Endodermal cell (in vitro differentiated cells): ENCODE data around the gene RNF144A. TPM values are rescaled to one million over a fixed set of nuclear protein-coding genes. Genes with fewer than 3 reads are reported as not detected.

Experiments used
- DNase-seq: peaks from one replicate; pipeline ENCODE4 v3.0.0-alpha.2; 2017
- H3K27ac ChIP-seq: 2 replicates; pipeline ENCODE4 v1.5.1; 2013; ENCODE audit warnings: mild to moderate bottlenecking, low read depth, low read length, moderate library complexity
- H3K27me3 ChIP-seq: 2 replicates; pipeline ENCODE4 v1.6.1; 2013; ENCODE audit warnings: mild to moderate bottlenecking, low read length, moderate library complexity; ENCODE audit not compliant: insufficient read depth, control insufficient read depth, poor library complexity, severe bottlenecking
- H3K36me3 ChIP-seq: 2 replicates; pipeline ENCODE4 v1.7.0; 2013; ENCODE audit warnings: mild to moderate bottlenecking, low read length, moderate library complexity; ENCODE audit not compliant: control insufficient read depth, insufficient read depth
- H3K4me1 ChIP-seq: one replicate; pipeline ENCODE4 v1.7.0; 2013; ENCODE audit warnings: low read length; ENCODE audit not compliant: control insufficient read depth, insufficient read depth
- H3K4me3 ChIP-seq: 2 replicates; pipeline ENCODE4 v1.5.1; 2013; ENCODE audit warnings: mild to moderate bottlenecking, low read length, moderate library complexity
- H3K9ac ChIP-seq: 2 replicates; pipeline ENCODE4 v1.6.1; 2013; ENCODE audit warnings: mild to moderate bottlenecking, low read length, moderate library complexity; ENCODE audit not compliant: poor library complexity, severe bottlenecking; ENCODE audit errors: extremely low read depth
- H3K9me3 ChIP-seq: 2 replicates; pipeline ENCODE4 v1.6.1; 2013; ENCODE audit warnings: mild to moderate bottlenecking, low read length, moderate library complexity; ENCODE audit not compliant: control insufficient read depth
- H3K27ac Mint-ChIP-seq: 2 replicates; pipeline ENCODE4 v1.8.0; 2020; ENCODE audit warnings: mixed read lengths
- H3K27me3 Mint-ChIP-seq: 2 replicates; pipeline ENCODE4 v1.8.0; 2021; ENCODE audit warnings: mild to moderate bottlenecking, mixed read lengths; ENCODE audit not compliant: insufficient read depth
- H3K36me3 Mint-ChIP-seq: 2 replicates; pipeline ENCODE4 v1.8.0; 2020; ENCODE audit warnings: low read depth, mixed read lengths
- H3K4me1 Mint-ChIP-seq: 2 replicates; pipeline ENCODE4 v1.8.0; 2020; ENCODE audit warnings: mixed read lengths
- H3K4me3 Mint-ChIP-seq: 2 replicates; pipeline ENCODE4 v1.8.0; 2020; ENCODE audit warnings: mild to moderate bottlenecking, moderate library complexity, mixed read lengths
- H3K9me3 Mint-ChIP-seq: 2 replicates; pipeline ENCODE4 v1.8.0; 2020; ENCODE audit warnings: mild to moderate bottlenecking, mixed read lengths
- WGBS, 2 experiments: methylation state at CpG; one replicate each; pipeline versions ENCODE4 v1.1.5 to v1.1.7; 2013; ENCODE audit warnings: missing lambda C conversion rate in 2 of 2, mixed read lengths in 1 of 2; ENCODE audit not compliant: insufficient coverage in 1 of 2, insufficient read length in 1 of 2; 5-methylcytosine and 5-hydroxymethylcytosine counted together
- total RNA-seq, 2 donors: library from RNA; stranded (reverse); fragmentation: NEBNext Ultra II Directional in 1 of 2; extraction: Animal tissue kit (Norgen Biotek cat#: 25700) in 1 of 2; gene quantifications; 2 replicates in 1 of 2; 3 replicates in 1 of 2; pipeline ENCODE4 v1.2.1, GENCODE V29; 2021
- TF ChIP-seq, protein P1 (sequence below): fragments of 200-600 bp; sonication (generic); conservative IDR thresholded peaks from 2 replicates; pipeline ENCODE4 v1.5.0; 2021; ENCODE audit warnings: antibody characterized with exemption, mild to moderate bottlenecking

Gene RNF144A
- total RNA-seq, 2 donors from 2014 or later, result 12.4 to 26.0 TPM

DNA sequence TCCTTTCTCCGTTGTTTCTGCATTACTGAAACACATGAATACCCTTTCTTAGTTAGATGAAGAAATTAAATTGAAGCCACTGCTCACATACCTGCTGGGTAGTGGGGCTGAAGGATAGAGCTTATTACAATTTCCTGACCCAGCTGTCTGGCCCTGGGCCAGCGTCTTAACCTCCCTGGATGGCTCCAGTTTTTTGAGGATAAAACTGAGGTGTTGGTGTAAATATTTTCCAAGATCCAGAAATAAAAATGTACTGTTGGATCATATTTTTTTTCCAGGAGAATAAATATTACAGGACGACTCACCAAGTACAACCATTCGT lies 3.5 kb downstream of the RNF144A start:
- Mint-ChIP-seq H3K36me3 (peaks cover 3% of the 10 kb centered on the region), H3K4me1 (peaks cover 10% of the 10 kb centered on the region), H3K9me3 (peaks cover 4% of the 10 kb centered on the region), H3K27me3 (peaks cover 25% of the 10 kb centered on the region), H3K4me3 (no peak overlapping the region), H3K27ac (no peak overlapping the region)
- H3K9me3 ChIP-seq, result no peaks in the 10 kb centered on the region
- no peak overlapping the region for H3K27ac ChIP-seq
- peaks cover 11% of the 10 kb centered on the region for H3K27me3 ChIP-seq
- no peak overlapping the region for H3K9ac ChIP-seq
- WGBS, 2 experiments, result 84 to 100% methylated on average over 1 to 4 of the region's 4 CpGs
- TF ChIP-seq, protein P1, sequence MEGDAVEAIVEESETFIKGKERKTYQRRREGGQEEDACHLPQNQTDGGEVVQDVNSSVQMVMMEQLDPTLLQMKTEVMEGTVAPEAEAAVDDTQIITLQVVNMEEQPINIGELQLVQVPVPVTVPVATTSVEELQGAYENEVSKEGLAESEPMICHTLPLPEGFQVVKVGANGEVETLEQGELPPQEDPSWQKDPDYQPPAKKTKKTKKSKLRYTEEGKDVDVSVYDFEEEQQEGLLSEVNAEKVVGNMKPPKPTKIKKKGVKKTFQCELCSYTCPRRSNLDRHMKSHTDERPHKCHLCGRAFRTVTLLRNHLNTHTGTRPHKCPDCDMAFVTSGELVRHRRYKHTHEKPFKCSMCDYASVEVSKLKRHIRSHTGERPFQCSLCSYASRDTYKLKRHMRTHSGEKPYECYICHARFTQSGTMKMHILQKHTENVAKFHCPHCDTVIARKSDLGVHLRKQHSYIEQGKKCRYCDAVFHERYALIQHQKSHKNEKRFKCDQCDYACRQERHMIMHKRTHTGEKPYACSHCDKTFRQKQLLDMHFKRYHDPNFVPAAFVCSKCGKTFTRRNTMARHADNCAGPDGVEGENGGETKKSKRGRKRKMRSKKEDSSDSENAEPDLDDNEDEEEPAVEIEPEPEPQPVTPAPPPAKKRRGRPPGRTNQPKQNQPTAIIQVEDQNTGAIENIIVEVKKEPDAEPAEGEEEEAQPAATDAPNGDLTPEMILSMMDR, result no peak
- no peaks in the 10 kb centered on the region for H3K4me1 ChIP-seq
- no peak overlapping the region for H3K4me3 ChIP-seq
- no peak for DNase-seq
- no peaks in the 10 kb centered on the region for H3K36me3 ChIP-seq

DNA sequence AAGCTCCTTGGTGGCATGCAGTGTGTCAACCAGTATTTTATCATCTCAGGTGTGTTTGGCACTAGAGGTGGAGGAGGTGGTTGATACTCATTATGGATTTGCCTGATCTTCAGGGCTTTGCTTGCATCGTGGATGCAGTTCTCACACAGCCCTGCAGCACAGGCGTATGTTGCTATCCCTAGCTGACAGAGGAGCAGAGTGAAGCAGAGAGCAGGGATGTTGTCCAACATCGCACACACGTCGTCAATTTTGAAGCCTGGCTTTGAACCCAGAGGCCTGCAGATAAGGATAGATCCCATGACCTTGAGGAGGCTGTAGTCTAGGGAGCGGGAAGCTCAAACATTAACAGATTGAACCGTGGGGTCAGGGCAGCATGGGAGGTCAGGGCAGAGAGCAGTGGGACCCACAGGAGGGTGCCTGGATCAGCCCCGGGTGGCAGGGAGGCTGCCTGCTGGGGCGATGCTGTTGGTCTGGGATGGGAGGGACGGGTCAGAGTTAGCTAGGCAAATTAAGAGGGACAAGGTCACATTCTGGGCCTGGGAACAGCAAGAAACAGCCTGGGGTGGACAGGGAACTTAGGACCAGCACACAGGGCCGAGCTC lies 4.2 kb downstream of the RNF144A start:
- H3K4me3 Mint-ChIP-seq, result no peak overlapping the region
- TF ChIP-seq, protein P1, result no peak
- peaks cover 18% of the 10 kb centered on the region for H3K27me3 Mint-ChIP-seq
- H3K36me3 Mint-ChIP-seq, result peaks cover 3% of the 10 kb centered on the region
- H3K9me3 Mint-ChIP-seq, result peaks cover 4% of the 10 kb centered on the region
- Histone ChIP-seq H3K4me3 (no peak overlapping the region), H3K9me3 (no peaks in the 10 kb centered on the region), H3K9ac (no peak overlapping the region), H3K27ac (no peak overlapping the region), H3K36me3 (no peaks in the 10 kb centered on the region), H3K4me1 (no peaks in the 10 kb centered on the region), H3K27me3 (peaks cover 6% of the 10 kb centered on the region)
- WGBS, 2 experiments, result 80 to 83% methylated on average over 11 of the region's 11 CpGs
- H3K4me1 Mint-ChIP-seq, result peaks cover 10% of the 10 kb centered on the region
- H3K27ac Mint-ChIP-seq, result peak overlapping the region; percentile 53
- DNase-seq, result no peak

DNA sequence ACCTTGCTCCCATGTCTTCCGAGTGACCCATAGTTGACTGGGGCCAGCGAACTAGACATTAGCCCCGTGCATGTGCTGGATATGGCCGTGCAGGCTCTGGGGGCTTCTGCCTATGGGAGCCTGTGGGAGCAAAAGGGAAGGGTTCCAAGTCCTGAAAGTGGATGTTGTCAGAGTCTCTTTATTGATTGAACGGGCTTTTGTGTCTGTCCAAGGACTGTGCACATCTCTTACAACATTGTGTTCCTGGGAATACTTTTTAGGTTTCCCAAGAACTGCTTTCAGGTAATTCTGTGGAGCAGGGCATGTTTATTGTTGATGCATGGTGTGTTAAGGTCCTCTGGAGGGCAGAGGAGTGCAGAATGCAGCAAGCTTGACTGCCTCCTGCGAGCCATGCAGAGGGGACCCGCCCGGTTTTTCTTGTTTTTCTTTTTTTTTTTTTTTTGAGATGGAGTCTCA lies 5.0 kb downstream of the RNF144A start:
- WGBS, 2 experiments, result 96% methylated on average over 4 to 8 of the region's 8 CpGs
- no peak overlapping the region for H3K4me3 ChIP-seq
- H3K36me3 ChIP-seq, result no peaks in the 10 kb centered on the region
- peaks cover 3% of the 10 kb centered on the region for H3K36me3 Mint-ChIP-seq
- TF ChIP-seq, protein P1, result peak; percentile 46
- H3K9ac ChIP-seq, result no peak overlapping the region
- H3K27ac Mint-ChIP-seq, result no peak overlapping the region
- peaks cover 17% of the 10 kb centered on the region for H3K4me1 Mint-ChIP-seq
- H3K27me3 Mint-ChIP-seq, result peaks cover 11% of the 10 kb centered on the region
- no peak for DNase-seq
- H3K27ac ChIP-seq, result no peak overlapping the region
- H3K27me3 ChIP-seq, result no peaks in the 10 kb centered on the region
- no peaks in the 10 kb centered on the region for H3K4me1 ChIP-seq
- H3K4me3 Mint-ChIP-seq, result no peak overlapping the region
- peaks cover 4% of the 10 kb centered on the region for H3K9me3 Mint-ChIP-seq
- H3K9me3 ChIP-seq, result no peaks in the 10 kb centered on the region
